IPS DF 6.9 (cell line): Measurements from ENCODE around the gene POC1B.

Experiments used
- DNase-seq: peaks from one replicate; pipeline ENCODE4 v3.0.0-alpha.2; 2013; ENCODE audit warnings: low read depth, low spot score
- H3K27ac ChIP-seq: one replicate; pipeline ENCODE4 v1.5.1; 2013; ENCODE audit warnings: low read length, control low read depth
- H3K27me3 ChIP-seq: 2 replicates; pipeline ENCODE4 v1.6.1; 2013; ENCODE audit warnings: mild to moderate bottlenecking, low read length; ENCODE audit not compliant: control insufficient read depth, insufficient read depth
- H3K36me3 ChIP-seq: 2 replicates; pipeline ENCODE4 v1.6.1; 2013; ENCODE audit warnings: low read length; ENCODE audit not compliant: control insufficient read depth, insufficient read depth
- H3K4me1 ChIP-seq: 2 replicates; pipeline ENCODE4 v1.6.1; 2013; ENCODE audit warnings: low read length; ENCODE audit not compliant: control insufficient read depth, insufficient read depth
- H3K4me3 ChIP-seq: 2 replicates; pipeline ENCODE4 v1.5.1; 2013; ENCODE audit warnings: mild to moderate bottlenecking, low read length
- H3K9me3 ChIP-seq: 2 replicates; pipeline ENCODE4 v1.6.1; 2013; ENCODE audit warnings: low read length, inconsistent platforms; ENCODE audit not compliant: control insufficient read depth, insufficient read depth
- WGBS: extraction: QIAGEN DNeasy Blood & Tissue Kit; methylation state at CpG from one replicate; pipeline ENCODE4 v1.1.7; 2013; ENCODE audit warnings: mixed read lengths, missing lambda C conversion rate; ENCODE audit not compliant: insufficient read length, insufficient coverage; 5-methylcytosine and 5-hydroxymethylcytosine counted together

The POC1B gene

GRCh38 chr12:89521364-89522223, 4.3 kb downstream of the POC1B start:
- H3K9me3 ChIP-seq, result no peaks in the 10 kb centered on the region
- no peak overlapping the region for H3K4me3 ChIP-seq
- H3K4me1 ChIP-seq, result no peaks in the 10 kb centered on the region; the same call in 1 of the 2 replicates
- no peak overlapping the region for H3K27ac ChIP-seq
- H3K36me3 ChIP-seq, result peaks cover 2% of the 10 kb centered on the region; the same call in 1 of the 2 replicates
- no peak for DNase-seq
- H3K27me3 ChIP-seq, result no peaks in the 10 kb centered on the region
- WGBS, result no CpG with 5 or more reads among the region's 7 CpGs

GRCh38 chr12:89517720-89518119, 8.1 kb downstream of the POC1B start:
- Histone ChIP-seq H3K36me3 (no peaks in the 10 kb centered on the region), H3K9me3 (no peaks in the 10 kb centered on the region), H3K27ac (no peak overlapping the region), H3K27me3 (no peaks in the 10 kb centered on the region), H3K4me1 (no peaks in the 10 kb centered on the region), H3K4me3 (no peak overlapping the region)
- DNase-seq, result no peak
- WGBS, result no CpG with 5 or more reads among the region's 3 CpGs

- no peaks in the 10 kb centered on the region for H3K9me3 ChIP-seq
- no peaks in the 10 kb centered on the region for H3K27me3 ChIP-seq
- WGBS, result no CpG with 5 or more reads among the region's 4 CpGs
- no peaks in the 10 kb centered on the region for H3K4me1 ChIP-seq
- no peak overlapping the region for H3K27ac ChIP-seq
- DNase-seq, result no peak
- H3K36me3 ChIP-seq, result no peaks in the 10 kb centered on the region
- no peak overlapping the region for H3K4me3 ChIP-seq
Observed at GRCh38 chr12:89516633-89517032, 9.2 kb downstream of the POC1B start.

DNA sequence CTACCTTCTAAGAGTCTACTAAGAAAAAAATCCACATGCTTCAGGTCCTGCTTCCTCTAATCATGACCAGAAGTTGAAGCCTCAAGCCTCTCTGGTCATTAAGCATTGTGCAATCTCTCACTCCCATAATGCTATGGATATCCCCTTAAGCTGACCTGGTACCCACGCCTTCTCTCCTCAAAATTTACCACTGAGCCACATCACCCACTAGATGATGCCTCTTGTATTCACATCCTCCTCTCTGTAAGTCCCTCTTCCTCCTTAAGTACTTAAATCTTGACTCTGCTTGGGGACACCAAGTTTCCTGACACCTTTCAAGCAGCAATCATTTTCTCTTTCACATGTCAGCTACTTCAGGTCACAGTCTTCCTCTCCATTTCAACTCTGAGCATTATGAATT, 11.1 kb downstream of the POC1B start:
- no peak overlapping the region for H3K27ac ChIP-seq
- WGBS, result no CpG with 5 or more reads among the region's 1 CpG
- H3K4me3 ChIP-seq, result no peak overlapping the region
- no peaks in the 10 kb centered on the region for H3K27me3 ChIP-seq
- H3K36me3 ChIP-seq, result no peaks in the 10 kb centered on the region
- H3K9me3 ChIP-seq, result no peaks in the 10 kb centered on the region
- no peak for DNase-seq
- no peaks in the 10 kb centered on the region for H3K4me1 ChIP-seq

- Histone ChIP-seq H3K36me3 (no peaks in the 10 kb centered on the region), H3K4me1 (no peaks in the 10 kb centered on the region), H3K27me3 (no peaks in the 10 kb centered on the region), H3K9me3 (no peaks in the 10 kb centered on the region), H3K4me3 (no peak overlapping the region), H3K27ac (no peak overlapping the region)
- WGBS, result no CpG with 5 or more reads among the region's 4 CpGs
- no peak for DNase-seq
Observed at GRCh38 chr12:89513544-89513943, 12.3 kb downstream of the POC1B start.

DNA sequence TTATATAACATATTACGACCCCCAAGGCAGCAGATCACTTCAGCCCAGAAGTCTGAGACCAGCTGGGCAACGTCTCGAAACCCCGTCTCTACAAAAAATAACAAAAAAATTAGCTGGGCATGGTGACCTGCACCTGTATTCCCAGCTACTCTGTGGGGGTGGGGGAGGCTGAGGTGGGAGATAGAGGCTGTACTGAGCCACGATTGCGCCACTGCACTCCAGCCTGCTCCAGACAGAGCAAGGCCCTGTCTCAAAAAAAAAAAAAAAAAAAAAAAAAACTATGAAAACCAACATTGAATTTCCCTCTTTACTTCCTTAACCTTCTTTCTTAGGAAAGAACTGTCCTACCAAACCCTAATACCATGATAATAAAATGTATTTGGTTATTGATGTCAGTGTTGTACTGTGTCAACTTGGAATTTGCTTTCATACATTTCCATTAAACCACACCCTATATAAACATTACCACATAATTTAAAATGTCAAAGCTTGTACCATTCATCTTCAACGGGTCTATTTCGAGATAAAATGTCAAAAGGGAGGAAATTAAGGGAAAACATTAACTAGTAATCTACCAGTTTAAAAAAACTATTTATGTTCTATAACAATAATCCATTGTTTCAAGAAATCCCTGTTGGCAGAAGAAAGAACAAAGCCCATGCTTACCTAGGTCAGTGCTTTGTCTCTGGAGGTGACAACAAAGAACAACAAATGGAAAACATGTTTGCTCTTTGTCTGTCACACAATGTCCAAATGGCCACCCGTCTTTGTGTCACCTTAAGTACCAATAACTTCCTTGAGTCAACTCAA, 18.6 kb downstream of the POC1B start:
- no peak overlapping the region for H3K27ac ChIP-seq
- WGBS, result 100% methylated on average over 1 of the region's 9 CpGs
- H3K4me3 ChIP-seq, result no peak overlapping the region
- H3K27me3 ChIP-seq, result no peaks in the 10 kb centered on the region
- no peaks in the 10 kb centered on the region for H3K9me3 ChIP-seq
- H3K36me3 ChIP-seq, result no peaks in the 10 kb centered on the region
- no peaks in the 10 kb centered on the region for H3K4me1 ChIP-seq
- no peak for DNase-seq

- Histone ChIP-seq H3K27ac (no peak overlapping the region), H3K4me3 (no peak overlapping the region), H3K36me3 (no peaks in the 10 kb centered on the region), H3K27me3 (no peaks in the 10 kb centered on the region), H3K9me3 (no peaks in the 10 kb centered on the region), H3K4me1 (no peaks in the 10 kb centered on the region)
- no CpG with 5 or more reads among the region's 1 CpG for WGBS
- no peak for DNase-seq
Observed at GRCh38 chr12:89506050-89506449, 19.8 kb downstream of the POC1B start.

DNA sequence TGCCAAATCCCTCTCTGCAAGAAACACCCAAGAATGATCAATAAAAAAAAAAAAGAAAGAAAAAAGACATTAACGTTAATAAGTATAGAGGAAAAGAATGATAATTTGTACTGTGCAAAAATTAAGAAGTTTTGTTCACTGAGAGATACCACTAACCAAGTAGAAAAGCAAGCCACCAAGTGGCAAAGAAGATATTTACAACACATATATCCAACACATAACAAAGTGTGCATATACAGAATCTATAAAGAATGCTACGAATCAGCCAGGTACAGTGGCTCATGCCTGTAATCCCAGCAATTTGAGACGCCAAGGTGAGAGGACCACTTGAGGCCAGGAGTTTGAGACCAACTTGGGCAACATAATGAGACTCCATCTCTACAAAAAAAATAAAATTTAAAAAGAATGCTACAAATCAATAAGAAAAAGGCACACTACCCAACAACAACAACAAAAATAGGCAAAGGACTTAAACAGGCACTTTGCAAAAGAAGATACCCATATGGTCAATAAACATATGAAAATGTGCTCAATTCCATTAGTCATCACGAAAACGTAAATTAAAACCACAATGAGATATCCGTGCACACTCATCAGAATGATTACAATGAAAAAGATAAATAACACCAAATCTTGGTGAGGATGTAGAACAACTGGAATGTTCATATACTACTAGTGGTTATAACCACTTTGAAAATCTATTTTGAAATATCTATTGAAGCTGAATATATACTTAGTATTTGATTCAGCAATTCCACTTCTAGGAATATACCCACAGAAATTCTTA, 21.1 kb downstream of the POC1B start:
- no peak for DNase-seq
- Histone ChIP-seq H3K27ac (no peak overlapping the region), H3K27me3 (no peaks in the 10 kb centered on the region), H3K36me3 (no peaks in the 10 kb centered on the region), H3K4me1 (no peaks in the 10 kb centered on the region), H3K4me3 (no peak overlapping the region), H3K9me3 (no peaks in the 10 kb centered on the region)
- WGBS, result 100% methylated on average over 1 of the region's 6 CpGs

DNA sequence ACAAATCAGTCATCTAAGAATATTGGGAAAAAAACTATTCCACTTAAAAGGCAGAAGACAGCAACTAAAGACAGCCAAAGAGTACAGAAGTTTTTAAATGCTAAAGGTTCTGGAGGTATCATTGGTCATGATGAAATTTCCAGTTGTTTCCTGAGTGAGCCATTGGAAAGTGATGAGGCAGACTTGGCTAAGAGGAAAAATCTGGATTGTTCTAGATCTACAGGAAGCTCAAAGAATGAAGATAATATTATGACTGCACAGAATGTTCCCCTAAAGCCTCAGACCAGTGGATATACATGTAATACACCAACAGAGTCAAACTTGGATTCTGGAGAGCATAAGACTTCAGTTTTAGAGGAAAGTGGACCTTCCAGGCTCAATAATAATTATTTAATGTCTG, 24.1 kb downstream of the POC1B start:
- Histone ChIP-seq H3K4me1 (peaks cover 2% of the 10 kb centered on the region; the same call in 1 of the 2 replicates), H3K4me3 (no peak overlapping the region), H3K27ac (no peak overlapping the region), H3K9me3 (no peaks in the 10 kb centered on the region), H3K27me3 (no peaks in the 10 kb centered on the region), H3K36me3 (no peaks in the 10 kb centered on the region)
- DNase-seq, result no peak

DNA sequence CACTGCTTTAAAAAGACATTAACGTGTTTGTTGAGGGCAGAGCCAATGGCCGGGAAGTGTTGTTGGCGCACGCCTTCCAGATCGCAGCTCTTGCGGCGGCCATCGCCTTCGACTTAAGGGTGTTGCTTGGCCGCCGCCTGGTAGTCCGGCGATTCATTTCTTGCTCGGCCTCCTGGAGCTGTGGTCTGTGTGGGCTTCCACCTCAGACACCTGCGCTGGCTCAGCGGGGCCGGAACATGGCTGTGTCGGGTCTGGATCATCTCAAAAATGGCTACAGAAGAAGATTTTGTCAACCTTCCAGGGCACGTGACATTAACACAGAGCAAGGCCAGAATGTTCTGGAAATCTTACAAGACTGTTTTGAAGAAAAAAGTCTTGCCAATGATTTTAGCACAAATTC, 26.0 kb downstream of the POC1B start:
- WGBS, result no CpG with 5 or more reads among the region's 19 CpGs
- no peak for DNase-seq
- Histone ChIP-seq H3K9me3 (no peaks in the 10 kb centered on the region), H3K4me1 (peaks cover 2% of the 10 kb centered on the region; the same call in 1 of the 2 replicates), H3K36me3 (no peaks in the 10 kb centered on the region), H3K27me3 (no peaks in the 10 kb centered on the region), H3K27ac (no peak overlapping the region), H3K4me3 (no peak overlapping the region)
